MM.1S (cell line): ENCODE measurements around the gene METTL24.

Experiments used
- DNase-seq: peaks from one replicate; pipeline ENCODE4 v3.0.0-alpha.2; 2015
- H2AFZ ChIP-seq: fragments of 300-600 bp; sonication (generic); 2 replicates; pipeline ENCODE4 v1.6.0; 2016; ENCODE audit warnings: antibody characterized with exemption, low read length
- H3F3A ChIP-seq: fragments of 300-600 bp; sonication (generic); 2 replicates; pipeline ENCODE4 v1.6.1; 2016; ENCODE audit warnings: mild to moderate bottlenecking, antibody characterized with exemption, low read length, moderate library complexity, mixed read lengths; ENCODE audit not compliant: insufficient read depth
- H3K27ac ChIP-seq: fragments of 300-600 bp; sonication (generic); 2 replicates; pipeline ENCODE4 v1.5.1; 2016; ENCODE audit warnings: mild to moderate bottlenecking, low read length
- H3K27me3 ChIP-seq: fragments of 300-600 bp; sonication (generic); replicated peaks from 2 replicates; pipeline ENCODE4 v1.6.0; 2016; ENCODE audit warnings: low read length; ENCODE audit not compliant: insufficient read depth
- H3K36me3 ChIP-seq: fragments of 300-600 bp; sonication (generic); replicated peaks from 2 replicates; pipeline ENCODE4 v1.6.1; 2016; ENCODE audit warnings: mild to moderate bottlenecking, low read length, mixed read lengths; ENCODE audit not compliant: insufficient read depth
- H3K4me1 ChIP-seq: fragments of 300-600 bp; sonication (generic); 2 replicates; pipeline ENCODE4 v1.6.1; 2016; ENCODE audit warnings: low read length, mixed read lengths
- H3K4me2 ChIP-seq: fragments of 300-600 bp; sonication (generic); 2 replicates; pipeline ENCODE4 v1.6.0; 2016; ENCODE audit warnings: low read depth, low read length
- H3K4me3 ChIP-seq: fragments of 300-600 bp; sonication (generic); 2 replicates; pipeline ENCODE4 v1.5.1; 2016; ENCODE audit warnings: low read length, mixed read lengths
- H3K79me2 ChIP-seq: fragments of 300-600 bp; sonication (generic); 2 replicates; pipeline ENCODE4 v1.6.1; 2016; ENCODE audit warnings: mixed run types, low read length, mixed read lengths
- H3K9ac ChIP-seq: fragments of 300-600 bp; sonication (generic); 2 replicates; pipeline ENCODE4 v1.6.1; 2016; ENCODE audit warnings: low read length, mixed read lengths
- H3K9me2 ChIP-seq: fragments of 300-600 bp; sonication (generic); replicated peaks from 2 replicates; pipeline ENCODE4 v1.6.1; 2016; ENCODE audit warnings: mild to moderate bottlenecking, low read length, mixed read lengths; ENCODE audit not compliant: insufficient read depth
- H3K9me3 ChIP-seq: fragments of 300-600 bp; sonication (generic); replicated peaks from 2 replicates; pipeline ENCODE4 v1.6.1; 2016; ENCODE audit warnings: mild to moderate bottlenecking, low read length, mixed read lengths; ENCODE audit not compliant: insufficient read depth
- H4K20me1 ChIP-seq: fragments of 300-600 bp; sonication (generic); 2 replicates; pipeline ENCODE4 v1.6.1; 2016; ENCODE audit warnings: mild to moderate bottlenecking, low read length, moderate library complexity, mixed read lengths; ENCODE audit not compliant: insufficient read depth
- EZH2 ChIP-seq: fragments of 300-600 bp; sonication (generic); optimal IDR thresholded peaks from 2 replicates; pipeline ENCODE3; 2017; ENCODE audit warnings: low read depth, mild to moderate bottlenecking, antibody characterized with exemption, low read length, mixed read lengths
- EZH2phosphoT487 ChIP-seq: fragments of 300-600 bp; sonication (generic); IDR thresholded peaks from 2 replicates; pipeline ENCODE4 v1.6.1; 2018; ENCODE audit warnings: antibody characterized with exemption, low read length
- TF ChIP-seq, protein P1 (sequence below): fragments of 300-600 bp; sonication (generic); IDR thresholded peaks from 2 replicates; pipeline ENCODE4 v1.5.1; 2016; ENCODE audit warnings: antibody characterized with exemption, low read length, mixed read lengths

METTL24 gene

GRCh38 chr6:110328259-110328658 is 29.9 kb downstream of the METTL24 start:
- Histone ChIP-seq H3K27ac (no peak overlapping the region), H3K79me2 (no peaks in the 10 kb centered on the region), H3K4me2 (no peak overlapping the region), H3K9me2 (no peaks in the 10 kb centered on the region), H3K9me3 (no peaks in the 10 kb centered on the region), H3F3A (no peaks in the 10 kb centered on the region), H3K36me3 (no peaks in the 10 kb centered on the region), H3K4me3 (no peak overlapping the region), H4K20me1 (no peaks in the 10 kb centered on the region), H3K4me1 (no peaks in the 10 kb centered on the region), H2AFZ (no peak overlapping the region), H3K9ac (no peak overlapping the region), H3K27me3 (peaks cover 55% of the 10 kb centered on the region; the same call in 1 of the 2 replicates)
- TF ChIP-seq EZH2phosphoT487 (no peak), EZH2 (no peak)
- TF ChIP-seq, protein P1, sequence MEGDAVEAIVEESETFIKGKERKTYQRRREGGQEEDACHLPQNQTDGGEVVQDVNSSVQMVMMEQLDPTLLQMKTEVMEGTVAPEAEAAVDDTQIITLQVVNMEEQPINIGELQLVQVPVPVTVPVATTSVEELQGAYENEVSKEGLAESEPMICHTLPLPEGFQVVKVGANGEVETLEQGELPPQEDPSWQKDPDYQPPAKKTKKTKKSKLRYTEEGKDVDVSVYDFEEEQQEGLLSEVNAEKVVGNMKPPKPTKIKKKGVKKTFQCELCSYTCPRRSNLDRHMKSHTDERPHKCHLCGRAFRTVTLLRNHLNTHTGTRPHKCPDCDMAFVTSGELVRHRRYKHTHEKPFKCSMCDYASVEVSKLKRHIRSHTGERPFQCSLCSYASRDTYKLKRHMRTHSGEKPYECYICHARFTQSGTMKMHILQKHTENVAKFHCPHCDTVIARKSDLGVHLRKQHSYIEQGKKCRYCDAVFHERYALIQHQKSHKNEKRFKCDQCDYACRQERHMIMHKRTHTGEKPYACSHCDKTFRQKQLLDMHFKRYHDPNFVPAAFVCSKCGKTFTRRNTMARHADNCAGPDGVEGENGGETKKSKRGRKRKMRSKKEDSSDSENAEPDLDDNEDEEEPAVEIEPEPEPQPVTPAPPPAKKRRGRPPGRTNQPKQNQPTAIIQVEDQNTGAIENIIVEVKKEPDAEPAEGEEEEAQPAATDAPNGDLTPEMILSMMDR: no peak
- no peak for DNase-seq

GRCh38 chr6:110327391-110327790 is 30.8 kb downstream of the METTL24 start:
- Histone ChIP-seq H3K4me3 (no peak overlapping the region), H3K4me2 (no peak overlapping the region), H3K4me1 (no peaks in the 10 kb centered on the region), H4K20me1 (no peaks in the 10 kb centered on the region), H2AFZ (no peak overlapping the region), H3K79me2 (no peaks in the 10 kb centered on the region), H3K9me2 (no peaks in the 10 kb centered on the region), H3K27me3 (peaks cover 51% of the 10 kb centered on the region; the same call in 1 of the 2 replicates), H3K36me3 (no peaks in the 10 kb centered on the region), H3F3A (no peaks in the 10 kb centered on the region), H3K9me3 (no peaks in the 10 kb centered on the region), H3K9ac (no peak overlapping the region), H3K27ac (no peak overlapping the region)
- no peak for DNase-seq
- TF ChIP-seq EZH2 (no peak), EZH2phosphoT487 (no peak)
- TF ChIP-seq, protein P1: no peak

- no peaks in the 10 kb centered on the region for H3K9me3 ChIP-seq
- no peak overlapping the region for H3K4me2 ChIP-seq
- no peak overlapping the region for H3K4me3 ChIP-seq
- no peak for DNase-seq
- H3K27me3 ChIP-seq: peaks cover 45% of the 10 kb centered on the region; the same call in 1 of the 2 replicates
- TF ChIP-seq EZH2 (no peak), EZH2phosphoT487 (no peak)
- TF ChIP-seq, protein P1: no peak
- no peaks in the 10 kb centered on the region for H4K20me1 ChIP-seq
- no peaks in the 10 kb centered on the region for H3K9me2 ChIP-seq
- no peak overlapping the region for H3K9ac ChIP-seq
- no peaks in the 10 kb centered on the region for H3K4me1 ChIP-seq
- H2AFZ ChIP-seq: no peak overlapping the region
- no peaks in the 10 kb centered on the region for H3F3A ChIP-seq
- H3K27ac ChIP-seq: no peak overlapping the region
- H3K36me3 ChIP-seq: no peaks in the 10 kb centered on the region
- no peaks in the 10 kb centered on the region for H3K79me2 ChIP-seq
Measured at GRCh38 chr6:110326609-110327008, 31.5 kb downstream of the METTL24 start.
